Spleen (tissue), 11 donors: ENCODE results near the gene SYNE2. TPM values are rescaled to one million over a fixed set of nuclear protein-coding genes. Genes with fewer than 3 reads are reported as not detected.

Experiments used
- DNase-seq: peaks from one replicate; pipeline ENCODE4 v3.0.0-alpha.2; 2020
- H3K27ac ChIP-seq, 8 donors: fragments of 200-600 bp; sonication (generic) in 7 of 8; 1 replicate in 4 of 8; 2 replicates in 4 of 8; pipeline versions ENCODE4 v1.5.0 to v1.8.0; 2016 to 2021; ENCODE audit warnings: inconsistent platforms in 4 of 8, mild to moderate bottlenecking in 4 of 8, moderate library complexity in 1 of 8
- H3K27me3 ChIP-seq, 7 donors: fragments of 200-600 bp; sonication (generic) in 6 of 7; replicated peaks in 1 of 7; 1 replicate in 4 of 7; 2 replicates in 3 of 7; pipeline versions ENCODE4 v1.5.0 to v1.8.0; 2016 to 2021; ENCODE audit warnings: inconsistent platforms in 3 of 7, mild to moderate bottlenecking in 1 of 7
- H3K36me3 ChIP-seq, 6 donors: fragments of 200-600 bp; sonication (generic) in 5 of 6; 1 replicate in 4 of 6; 2 replicates in 2 of 6; pipeline versions ENCODE4 v1.5.0 to v1.8.0; 2016 to 2021; ENCODE audit warnings: inconsistent platforms in 2 of 6
- H3K4me1 ChIP-seq, 6 donors: fragments of 200-600 bp; sonication (generic) in 5 of 6; 1 replicate in 3 of 6; 2 replicates in 3 of 6; pipeline versions ENCODE4 v1.5.0 to v1.8.0; 2016 to 2021; ENCODE audit warnings: inconsistent platforms in 3 of 6
- H3K4me3 ChIP-seq, 8 donors: fragments of 200-600 bp; sonication (generic) in 7 of 8; 1 replicate in 4 of 8; 2 replicates in 4 of 8; pipeline versions ENCODE4 v1.5.0 to v1.8.0; 2016 to 2021; ENCODE audit warnings: inconsistent platforms in 4 of 8, mild to moderate bottlenecking in 4 of 8, moderate library complexity in 2 of 8
- H3K9me3 ChIP-seq, 8 donors: fragments of 200-600 bp; sonication (generic) in 7 of 8; 1 replicate in 4 of 8; 2 replicates in 4 of 8; pipeline versions ENCODE4 v1.5.0 to v1.8.0; 2016 to 2021; ENCODE audit warnings: inconsistent platforms in 4 of 8
- POLR2A ChIP-seq, 3 donors: fragments of 450-650 bp; IDR thresholded peaks; one replicate each; pipeline ENCODE4 v1.5.1; 2017; ENCODE audit warnings: antibody characterized with exemption in 3 of 3, mild to moderate bottlenecking in 1 of 3
- POLR2AphosphoS5 ChIP-seq, 3 donors: sonication (generic); formaldehyde crosslinking; IDR thresholded peaks; one replicate each; pipeline ENCODE4 v1.5.1; 2017; ENCODE audit warnings: antibody characterized with exemption in 3 of 3
- WGBS, 5 donors: extraction: QIAGEN DNeasy Blood & Tissue Kit in 3 of 5; methylation state at CpG; one replicate each; pipeline versions ENCODE4 v1.1.5 to v1.1.7; 2013 to 2018; 5-methylcytosine and 5-hydroxymethylcytosine counted together
- intact Hi-C: fragments of 100-400 bp; cut with DNase I; formaldehyde crosslinking; loops from one replicate; pipeline ENCODE4 v1.15.0; 2023; ENCODE audit warnings: low total_unique reads
- polyA plus RNA-seq, 3 donors: library from polyadenylated mRNA; stranded (reverse); fragments of 200-250 nt; gene quantifications; one replicate each; pipeline ENCODE4 v1.2.1, GENCODE V29; 2013
- total RNA-seq, 7 donors: library from RNA; depleted of rRNA in 3 of 7; stranded (reverse); fragments of >200 nt in 3 of 7; fragmentation: NEBNext Ultra II Directional in 4 of 7; extraction: Animal tissue kit (Norgen Biotek cat#: 25700) in 4 of 7; gene quantifications; one replicate each; pipeline versions ENCODE4 v1.1.0 to v1.2.1, GENCODE V29; 2016 to 2021
- TF ChIP-seq, protein P1 (sequence below), 11 experiments: fragments of 200-600 bp in 7 of 11; fragments of 450-650 bp in 4 of 11; sonication (generic) in 4 of 11; IDR thresholded peaks in 8 of 11; conservative IDR thresholded peaks in 3 of 11; 1 replicate in 7 of 11; 2 replicates in 4 of 11; pipeline versions ENCODE4 v1.4.0 to v1.8.0; 2016 to 2021; ENCODE audit warnings: antibody characterized with exemption in 11 of 11, inconsistent platforms in 4 of 11, mild to moderate bottlenecking in 1 of 11
- donor health status: healthy with polysubstance abuse.
- donor health status: DM: no; HTN: no; CAD: no; lungs with moderate emphysema.
- donor health status: DM: no; HTN: no; CAD: no.
- donor health status: Bipolar disorder and iron deficiency.
- donor health status: healthy.
- donor health status: DM: no; HTN: no; CAD: no.
- donor health status: DM: yes; HTN: yes; CAD: no.

SYNE2 gene
- total and polyA plus RNA-seq, 10 donors, result 16.0 to 173 (median 147) TPM

DNA sequence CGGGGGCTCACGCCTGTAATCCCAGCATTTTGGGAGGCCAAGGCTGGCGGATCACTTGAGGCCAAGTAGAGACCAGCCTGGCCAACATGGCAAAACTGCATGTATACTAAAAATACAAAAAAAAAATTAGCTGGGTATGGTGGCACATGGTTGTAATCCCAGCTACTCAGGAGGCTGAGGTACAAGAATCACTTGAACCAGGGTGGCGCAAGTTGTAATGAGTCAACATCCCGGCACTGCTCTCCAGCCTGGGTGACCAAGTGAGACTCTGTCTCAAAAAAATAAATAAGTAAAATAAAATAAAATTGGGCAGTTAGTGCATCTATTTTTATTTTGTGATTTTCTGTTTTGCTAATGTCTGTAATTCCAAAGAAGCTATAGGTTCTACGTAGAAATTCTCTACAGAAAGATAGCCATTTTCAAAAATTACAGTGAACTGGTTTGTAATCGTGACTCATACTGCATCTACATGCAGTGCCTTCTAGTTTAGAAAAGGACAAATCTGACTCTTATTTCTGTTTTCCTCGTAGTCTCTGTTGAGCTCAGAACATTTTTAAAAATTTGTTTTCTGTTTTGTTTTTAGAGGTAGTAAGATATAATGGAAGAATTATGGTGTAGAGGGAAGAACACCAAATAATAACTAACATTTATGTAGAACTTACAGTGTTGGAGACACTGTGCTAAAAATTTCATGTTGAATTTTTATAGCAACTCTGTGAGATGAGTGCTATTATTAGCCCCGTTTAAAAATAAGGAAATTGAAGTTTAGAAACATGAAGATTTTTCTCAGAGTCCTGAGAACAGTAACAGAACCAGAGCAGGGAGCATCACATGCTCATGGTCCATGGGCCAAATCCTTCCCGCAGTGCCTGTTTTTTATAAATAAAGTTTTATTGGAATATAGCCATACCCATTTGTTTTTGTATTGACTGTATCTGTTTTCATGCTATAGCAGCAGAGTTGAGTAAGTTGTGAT is 201.2 kb downstream of the SYNE2 start:
- Histone ChIP-seq H3K36me3 (peaks cover 0 to 92% (median 20%) of the 10 kb centered on the region in 6 donors), H3K27ac (no peak overlapping the region), H3K4me1 (no peaks in the 10 kb centered on the region), H3K27me3 (no peaks in the 10 kb centered on the region), H3K9me3 (no peaks in the 10 kb centered on the region), H3K4me3 (no peak overlapping the region)
- no peak for DNase-seq
- no peak for TF ChIP-seq POLR2A (IDR thresholded peaks at IDR 0.05)
- TF ChIP-seq, protein P1, sequence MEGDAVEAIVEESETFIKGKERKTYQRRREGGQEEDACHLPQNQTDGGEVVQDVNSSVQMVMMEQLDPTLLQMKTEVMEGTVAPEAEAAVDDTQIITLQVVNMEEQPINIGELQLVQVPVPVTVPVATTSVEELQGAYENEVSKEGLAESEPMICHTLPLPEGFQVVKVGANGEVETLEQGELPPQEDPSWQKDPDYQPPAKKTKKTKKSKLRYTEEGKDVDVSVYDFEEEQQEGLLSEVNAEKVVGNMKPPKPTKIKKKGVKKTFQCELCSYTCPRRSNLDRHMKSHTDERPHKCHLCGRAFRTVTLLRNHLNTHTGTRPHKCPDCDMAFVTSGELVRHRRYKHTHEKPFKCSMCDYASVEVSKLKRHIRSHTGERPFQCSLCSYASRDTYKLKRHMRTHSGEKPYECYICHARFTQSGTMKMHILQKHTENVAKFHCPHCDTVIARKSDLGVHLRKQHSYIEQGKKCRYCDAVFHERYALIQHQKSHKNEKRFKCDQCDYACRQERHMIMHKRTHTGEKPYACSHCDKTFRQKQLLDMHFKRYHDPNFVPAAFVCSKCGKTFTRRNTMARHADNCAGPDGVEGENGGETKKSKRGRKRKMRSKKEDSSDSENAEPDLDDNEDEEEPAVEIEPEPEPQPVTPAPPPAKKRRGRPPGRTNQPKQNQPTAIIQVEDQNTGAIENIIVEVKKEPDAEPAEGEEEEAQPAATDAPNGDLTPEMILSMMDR (IDR thresholded peaks at IDR 0.05 in 8 of 11, conservative IDR thresholded peaks at IDR 0.05 in 3 of 11), result no peak
- no peak for TF ChIP-seq POLR2AphosphoS5 (IDR thresholded peaks at IDR 0.05)
- intact Hi-C loops, result no loop called here
- 79 to 83% (median 82%) methylated on average over 10 of the region's 10 CpGs for WGBS, 5 donors

DNA sequence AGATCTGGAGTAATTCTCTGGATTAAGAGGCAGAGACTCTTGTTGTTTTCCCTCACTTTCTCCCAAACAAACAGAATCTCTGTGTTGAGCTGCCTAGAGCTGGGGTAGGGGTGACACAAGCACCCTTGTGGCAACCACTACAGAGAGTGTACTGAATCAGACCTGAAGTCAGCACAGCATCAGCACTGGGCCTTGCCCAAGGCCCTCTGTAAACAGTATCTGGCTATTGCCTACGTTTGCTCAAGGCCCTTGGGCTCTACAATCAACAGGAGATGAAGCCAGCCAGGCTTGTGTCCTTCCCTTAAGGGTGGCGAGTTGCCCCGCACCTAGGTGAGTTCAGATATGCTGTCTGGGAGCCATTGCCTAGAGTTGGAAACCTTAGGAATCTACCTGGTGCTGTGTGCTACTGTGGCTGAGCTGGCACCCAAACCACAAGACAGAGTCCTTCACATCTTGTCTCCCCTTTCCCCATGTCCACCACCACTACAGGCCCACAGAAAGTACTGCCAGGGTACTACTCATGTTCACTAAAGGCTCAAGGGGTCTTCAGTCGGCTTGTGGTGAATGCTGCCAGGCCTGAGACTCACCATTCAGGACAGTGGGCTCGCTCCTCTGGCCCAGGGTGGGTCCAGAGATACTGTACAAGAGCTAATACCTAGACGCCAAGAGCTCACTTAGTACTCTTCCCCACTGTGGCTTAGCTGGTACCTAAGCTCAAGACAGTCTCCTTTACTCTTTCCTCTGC is 206.8 kb downstream of the SYNE2 start:
- TF ChIP-seq POLR2AphosphoS5 (IDR thresholded peaks at IDR 0.05), result no peak
- TF ChIP-seq, protein P1 (IDR thresholded peaks at IDR 0.05 in 8 of 11, conservative IDR thresholded peaks at IDR 0.05 in 3 of 11), result no peak
- TF ChIP-seq POLR2A (IDR thresholded peaks at IDR 0.05), result no peak
- no peak overlapping the region for H3K4me3 ChIP-seq
- H3K27ac ChIP-seq, result no peak overlapping the region
- intact Hi-C loops, result no loop called here
- no peaks in the 10 kb centered on the region for H3K27me3 ChIP-seq
- WGBS, 5 donors, result 88 to 97% (median 94%) methylated on average over 4 to 6 of the region's 6 CpGs
- DNase-seq, result no peak
- no peaks in the 10 kb centered on the region for H3K9me3 ChIP-seq
- H3K4me1 ChIP-seq, result no peaks in the 10 kb centered on the region
- H3K36me3 ChIP-seq, result peaks cover 0 to 77% (median 14%) of the 10 kb centered on the region in 6 donors

DNA sequence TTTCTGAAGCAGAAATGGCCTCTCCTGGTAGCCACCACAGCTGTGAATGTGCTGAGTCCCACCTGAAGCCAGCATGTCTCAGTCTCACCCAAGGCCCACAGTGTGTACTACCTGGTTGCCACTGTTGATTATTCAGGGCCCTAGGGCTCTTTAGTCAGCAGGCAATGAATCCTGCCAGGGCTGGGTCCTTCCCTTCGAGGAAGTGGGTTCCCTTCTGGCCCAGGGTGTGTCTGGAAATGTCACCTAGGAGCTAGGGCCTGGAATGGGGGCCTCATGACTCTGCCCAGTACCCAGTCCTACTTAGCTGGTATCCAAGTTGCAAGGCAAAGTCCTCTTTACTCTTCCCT is 207.4 kb downstream of the SYNE2 start:
- 68 to 100% (median 86%) methylated on average over 1 of the region's 1 CpG; no CpG with 5 or more reads in 1 of the 5 donors for WGBS, 5 donors

More for the DNA sequence above, 207.4 kb downstream of the SYNE2 start:
- no peak overlapping the region for H3K27ac ChIP-seq
- no peak for DNase-seq
- H3K4me1 ChIP-seq, result no peaks in the 10 kb centered on the region
- TF ChIP-seq, protein P1 (IDR thresholded peaks at IDR 0.05 in 8 of 11, conservative IDR thresholded peaks at IDR 0.05 in 3 of 11), result no peak
- TF ChIP-seq POLR2A (IDR thresholded peaks at IDR 0.05) (no peak), POLR2AphosphoS5 (IDR thresholded peaks at IDR 0.05) (no peak)
- H3K9me3 ChIP-seq, result no peaks in the 10 kb centered on the region
- intact Hi-C loops, result no loop called here
- peaks cover 0 to 82% (median 14%) of the 10 kb centered on the region in 6 donors for H3K36me3 ChIP-seq
- H3K4me3 ChIP-seq, result no peak overlapping the region
- H3K27me3 ChIP-seq, result no peaks in the 10 kb centered on the region
